ENCODE measurements around the gene HDAC5.
"Not testable (repeated sequence)": the region's sequence is repeated elsewhere in the genome, so short reads cannot be mapped to it uniquely, and the experiment has no call there.

The HDAC5 gene

GRCh38 chr17:44132275-44132821 is 8.9 kb upstream of the HDAC5 start:
- no peak overlapping the region for H3K4me3 ChIP-seq (replicated peaks; ENCODE audit: insufficient read depth, low read length)
- H3K27ac ChIP-seq (replicated peaks) = no peak overlapping the region
- TF ChIP-seq REST (IDR thresholded peaks at IDR 0.05; ENCODE audit: insufficient replicate concordance, low read depth) (no peak), GABPA (IDR thresholded peaks at IDR 0.05; ENCODE audit: low read depth) (no peak), SPI1 (IDR thresholded peaks at IDR 0.05; ENCODE audit: borderline replicate concordance, low read depth) (no peak)
- no peak for DNase-seq (ENCODE audit: low read depth in 1 of 2, low spot score in 1 of 2)
- H3K27me3 ChIP-seq (ENCODE audit: insufficient read depth, poor library complexity, severe bottlenecking) = no peaks in the 10 kb centered on the region

DNA sequence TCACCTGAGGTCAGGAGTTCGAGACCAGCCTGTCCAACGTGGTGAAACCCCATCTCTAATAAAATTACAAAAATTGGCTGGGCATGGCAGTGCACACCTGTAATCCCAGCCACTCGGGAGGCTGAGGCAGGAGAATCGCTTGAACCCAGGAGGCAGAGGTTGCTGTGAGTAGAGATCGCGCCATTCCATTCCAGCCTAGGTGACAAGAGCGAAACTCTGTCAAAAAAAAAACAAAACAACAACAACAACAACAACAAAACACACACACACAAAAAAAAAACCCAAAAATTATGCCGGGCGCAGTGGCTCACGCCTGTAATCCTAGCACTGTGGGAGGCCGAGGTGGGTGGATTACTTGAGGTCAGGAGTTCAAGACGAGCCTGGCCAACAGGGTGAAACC is 7.9 kb upstream of the HDAC5 start:
- H3K27me3 ChIP-seq (ENCODE audit: insufficient read depth, poor library complexity, severe bottlenecking); H3K4me3 ChIP-seq (replicated peaks; ENCODE audit: insufficient read depth, low read length); H3K27ac ChIP-seq (replicated peaks); DNase-seq (ENCODE audit: low read depth in 1 of 2, low spot score in 1 of 2): not testable (repeated sequence)

GRCh38 chr17:44130693-44131349 is 7.4 kb upstream of the HDAC5 start:
- Histone ChIP-seq H3K27me3 (ENCODE audit: insufficient read depth, poor library complexity, severe bottlenecking) (no peaks in the 10 kb centered on the region), H3K4me3 (replicated peaks; ENCODE audit: insufficient read depth, low read length) (no peak overlapping the region), H3K27ac (replicated peaks) (no peak overlapping the region)
- TF ChIP-seq GABPA (IDR thresholded peaks at IDR 0.05; ENCODE audit: low read depth) (no peak), REST (IDR thresholded peaks at IDR 0.05; ENCODE audit: insufficient replicate concordance, low read depth) (no peak), POLR2AphosphoS5 (IDR thresholded peaks at IDR 0.05; ENCODE audit: low read depth) (no peak), SPI1 (IDR thresholded peaks at IDR 0.05; ENCODE audit: borderline replicate concordance, low read depth) (no peak)
- TF ChIP-seq, protein P1, sequence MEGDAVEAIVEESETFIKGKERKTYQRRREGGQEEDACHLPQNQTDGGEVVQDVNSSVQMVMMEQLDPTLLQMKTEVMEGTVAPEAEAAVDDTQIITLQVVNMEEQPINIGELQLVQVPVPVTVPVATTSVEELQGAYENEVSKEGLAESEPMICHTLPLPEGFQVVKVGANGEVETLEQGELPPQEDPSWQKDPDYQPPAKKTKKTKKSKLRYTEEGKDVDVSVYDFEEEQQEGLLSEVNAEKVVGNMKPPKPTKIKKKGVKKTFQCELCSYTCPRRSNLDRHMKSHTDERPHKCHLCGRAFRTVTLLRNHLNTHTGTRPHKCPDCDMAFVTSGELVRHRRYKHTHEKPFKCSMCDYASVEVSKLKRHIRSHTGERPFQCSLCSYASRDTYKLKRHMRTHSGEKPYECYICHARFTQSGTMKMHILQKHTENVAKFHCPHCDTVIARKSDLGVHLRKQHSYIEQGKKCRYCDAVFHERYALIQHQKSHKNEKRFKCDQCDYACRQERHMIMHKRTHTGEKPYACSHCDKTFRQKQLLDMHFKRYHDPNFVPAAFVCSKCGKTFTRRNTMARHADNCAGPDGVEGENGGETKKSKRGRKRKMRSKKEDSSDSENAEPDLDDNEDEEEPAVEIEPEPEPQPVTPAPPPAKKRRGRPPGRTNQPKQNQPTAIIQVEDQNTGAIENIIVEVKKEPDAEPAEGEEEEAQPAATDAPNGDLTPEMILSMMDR (IDR thresholded peaks at IDR 0.05; ENCODE audit: insufficient read depth, low read length) = no peak
- no peak for DNase-seq (ENCODE audit: low read depth in 1 of 2, low spot score in 1 of 2)

DNA sequence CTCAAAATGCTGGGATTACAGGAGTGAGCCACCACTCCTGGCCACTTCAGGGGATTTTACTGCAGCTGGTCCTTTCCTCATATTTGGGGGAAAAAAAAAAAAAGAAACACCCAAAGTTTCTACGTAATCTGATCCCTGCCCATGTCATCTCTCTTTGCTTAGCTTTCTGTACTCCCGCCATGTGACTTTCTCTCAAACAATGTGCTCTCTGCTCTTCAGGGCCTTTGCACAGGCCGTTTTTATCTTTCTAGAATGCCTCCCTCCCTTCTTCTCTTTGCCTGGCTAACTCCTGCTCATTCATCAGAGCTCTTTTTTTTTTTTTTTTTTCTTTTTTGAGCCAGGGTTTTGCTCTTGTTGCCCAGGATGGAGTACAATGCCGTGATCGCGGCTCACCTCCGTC is 4.9 kb upstream of the HDAC5 start:
- TF ChIP-seq REST (IDR thresholded peaks at IDR 0.05; ENCODE audit: insufficient replicate concordance, low read depth) = no peak
- no peak for TF ChIP-seq SPI1 (IDR thresholded peaks at IDR 0.05; ENCODE audit: borderline replicate concordance, low read depth)
- TF ChIP-seq, protein P1 (IDR thresholded peaks at IDR 0.05; ENCODE audit: insufficient read depth, low read length) = no peak
- no peak for TF ChIP-seq POLR2AphosphoS5 (IDR thresholded peaks at IDR 0.05; ENCODE audit: low read depth)
- DNase-seq (ENCODE audit: low read depth in 1 of 2, low spot score in 1 of 2) = no peak
- no peaks in the 10 kb centered on the region for H3K27me3 ChIP-seq (ENCODE audit: insufficient read depth, poor library complexity, severe bottlenecking)
- no peak overlapping the region for H3K4me3 ChIP-seq (replicated peaks; ENCODE audit: insufficient read depth, low read length)
- H3K27ac ChIP-seq (replicated peaks) = no peak overlapping the region
